GM18907 (cell line): ENCODE data around the gene ACTR8.
"Not testable (repeated sequence)": the region's sequence is repeated elsewhere in the genome, so short reads cannot be mapped to it uniquely, and the experiment has no call there.

ENCODE experiments used
- ATAC-seq: cut with Tn5 transposase; IDR thresholded peaks from one replicate; pipeline ENCODE4 v1.9.1; 2021; ENCODE audit warnings: mild to moderate bottlenecking, moderate library complexity; ENCODE audit not compliant: unreplicated experiment

ACTR8 gene, protein sequence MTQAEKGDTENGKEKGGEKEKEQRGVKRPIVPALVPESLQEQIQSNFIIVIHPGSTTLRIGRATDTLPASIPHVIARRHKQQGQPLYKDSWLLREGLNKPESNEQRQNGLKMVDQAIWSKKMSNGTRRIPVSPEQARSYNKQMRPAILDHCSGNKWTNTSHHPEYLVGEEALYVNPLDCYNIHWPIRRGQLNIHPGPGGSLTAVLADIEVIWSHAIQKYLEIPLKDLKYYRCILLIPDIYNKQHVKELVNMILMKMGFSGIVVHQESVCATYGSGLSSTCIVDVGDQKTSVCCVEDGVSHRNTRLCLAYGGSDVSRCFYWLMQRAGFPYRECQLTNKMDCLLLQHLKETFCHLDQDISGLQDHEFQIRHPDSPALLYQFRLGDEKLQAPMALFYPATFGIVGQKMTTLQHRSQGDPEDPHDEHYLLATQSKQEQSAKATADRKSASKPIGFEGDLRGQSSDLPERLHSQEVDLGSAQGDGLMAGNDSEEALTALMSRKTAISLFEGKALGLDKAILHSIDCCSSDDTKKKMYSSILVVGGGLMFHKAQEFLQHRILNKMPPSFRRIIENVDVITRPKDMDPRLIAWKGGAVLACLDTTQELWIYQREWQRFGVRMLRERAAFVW

DNA sequence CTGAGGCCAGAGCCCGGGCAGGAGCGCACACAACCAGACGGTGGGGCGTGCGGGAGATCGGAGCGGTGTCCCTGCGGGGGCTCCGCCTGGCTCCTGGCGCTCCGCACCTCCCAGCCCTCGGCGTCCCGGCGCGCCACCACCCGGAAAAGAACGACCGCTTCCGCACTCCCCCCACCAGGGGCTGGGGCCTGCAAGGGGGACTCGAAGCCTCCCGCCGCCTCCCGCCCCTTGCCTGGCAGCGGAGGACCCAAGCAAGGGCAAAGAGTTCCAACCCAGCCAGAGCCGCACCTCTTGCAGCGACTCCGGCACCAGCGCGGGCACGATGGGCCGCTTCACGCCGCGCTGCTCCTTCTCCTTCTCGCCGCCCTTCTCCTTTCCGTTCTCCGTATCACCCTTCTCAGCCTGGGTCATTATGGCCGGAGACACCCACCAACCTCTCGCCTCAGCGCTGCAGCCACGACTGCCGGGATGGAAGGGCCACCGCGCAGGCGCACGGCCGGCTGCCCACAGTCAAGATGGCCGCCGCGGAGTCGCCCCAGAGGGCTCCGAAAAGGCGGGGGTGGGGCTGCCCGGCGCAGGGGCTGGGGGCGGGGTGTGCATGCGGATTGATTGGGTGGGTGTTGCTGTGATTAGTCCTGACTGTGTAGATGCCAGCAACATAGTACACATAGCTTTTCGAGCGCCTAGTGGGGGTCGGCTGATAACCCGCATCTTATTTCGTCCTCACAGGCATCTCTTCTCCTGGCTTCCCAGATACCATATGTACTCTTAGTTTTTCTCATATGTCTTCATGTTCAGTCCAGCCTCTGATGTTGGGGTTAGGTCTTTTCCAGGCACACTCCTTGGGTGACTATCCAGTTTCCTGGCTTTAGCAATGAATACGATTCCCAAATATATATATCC, at the start of gene ACTR8:
ACTR8 (minus strand) TSS at position 462 of the 903 bp plus-strand sequence; CDS start at position 411, 51 bp downstream.
- peak; percentile 75 for ATAC-seq

GRCh38 chr3:53927208-53927872, 45.4 kb upstream of the ACTR8 start:
- not testable (repeated sequence) for ATAC-seq

DNA sequence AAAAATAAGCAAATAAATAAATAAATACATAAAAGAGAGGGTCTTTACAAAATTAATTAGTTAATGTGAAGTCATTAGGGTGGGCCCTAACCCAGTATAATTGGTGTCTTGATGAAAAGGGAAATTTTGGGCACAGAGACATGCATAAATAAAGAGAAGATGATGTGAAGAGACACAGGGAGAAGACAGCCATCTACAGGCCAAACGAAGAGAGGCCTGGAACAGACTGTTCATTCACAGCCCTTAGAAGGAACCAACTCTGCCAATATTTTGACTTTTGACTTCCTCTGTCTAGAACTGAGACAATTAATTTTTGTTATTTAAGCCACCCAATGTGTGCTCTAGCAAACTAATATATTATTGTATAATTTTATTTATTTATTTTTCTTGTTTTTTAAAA, 39.3 kb upstream of the ACTR8 start:
- no peak for ATAC-seq

GRCh38 chr3:53919741-53920140, 37.8 kb upstream of the ACTR8 start:
- ATAC-seq, result no peak

DNA sequence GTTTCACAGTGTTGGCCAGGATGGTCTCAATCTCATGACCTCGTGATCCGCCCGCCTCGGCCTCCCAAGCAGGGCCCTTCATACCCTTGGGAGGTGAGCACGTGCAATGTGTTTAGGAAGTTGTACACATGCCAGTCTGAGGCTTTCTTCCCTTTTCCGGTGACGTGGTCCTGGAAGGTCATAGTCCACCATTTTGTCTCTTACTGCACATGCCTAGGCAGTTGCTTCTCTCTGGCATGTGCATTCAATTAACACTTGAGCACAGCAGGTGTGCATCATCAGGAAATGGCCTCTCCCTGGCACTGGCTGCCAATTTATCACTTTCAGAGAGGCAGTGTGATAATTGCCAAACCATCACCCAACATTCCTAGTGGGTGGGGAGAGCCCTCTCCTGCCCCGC, 31.4 kb upstream of the ACTR8 start:
- ATAC-seq, result no peak

GRCh38 chr3:53902711-53903110, 20.8 kb upstream of the ACTR8 start:
- no peak for ATAC-seq

DNA sequence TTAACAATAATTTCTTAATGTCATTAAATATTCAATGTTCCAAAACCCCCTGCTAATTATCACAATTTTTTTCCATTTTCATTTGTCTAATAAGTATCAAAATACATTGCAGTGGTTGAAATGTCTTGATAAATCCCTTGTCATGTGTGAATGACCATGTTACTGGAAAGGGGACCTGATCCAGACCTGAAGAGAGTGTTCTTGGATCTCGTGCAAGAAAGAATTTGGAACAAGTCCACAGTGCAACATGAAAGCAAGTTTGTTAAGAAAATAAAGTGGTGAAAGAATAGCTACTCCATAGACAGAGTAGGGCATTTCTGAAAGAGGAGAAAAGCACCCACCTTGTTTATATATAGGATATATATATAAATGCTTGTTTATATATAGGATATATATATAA, 20.1 kb upstream of the ACTR8 start:
- no peak for ATAC-seq

DNA sequence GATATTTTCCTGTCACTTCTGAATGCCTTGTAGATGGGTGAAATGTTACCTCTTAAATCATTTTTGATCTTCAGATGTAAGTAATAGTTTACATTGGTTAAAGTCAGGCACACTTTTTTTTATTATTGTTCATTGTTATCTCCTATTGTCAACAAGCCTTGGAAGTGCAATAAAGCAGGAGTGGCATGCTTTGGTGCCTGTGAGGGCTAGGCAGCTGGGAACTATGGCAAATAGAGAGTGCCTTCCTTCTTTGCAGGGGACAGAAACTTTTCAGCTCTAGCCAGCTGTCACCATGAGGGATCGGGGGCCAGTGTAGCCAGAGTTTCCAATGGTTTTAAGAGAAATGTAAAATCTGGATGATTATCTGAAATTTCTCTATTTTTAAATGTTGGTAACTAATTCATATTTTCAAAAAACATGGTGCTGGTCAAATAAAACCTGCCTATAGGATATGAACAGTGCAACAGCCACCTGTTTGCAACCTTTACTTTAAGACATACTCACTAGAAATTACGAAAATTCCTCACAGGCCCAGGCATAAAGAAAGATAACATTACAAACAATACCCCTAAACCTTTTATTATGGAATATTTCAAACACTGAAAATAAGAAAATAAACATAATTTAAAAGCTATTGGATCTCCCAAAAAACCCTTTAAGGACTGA, 18.8 kb upstream of the ACTR8 start:
- ATAC-seq, result no peak

- ATAC-seq, result no peak
These were observed 17.8 kb upstream of the ACTR8 start for GRCh38 chr3:53899750-53900149.

DNA sequence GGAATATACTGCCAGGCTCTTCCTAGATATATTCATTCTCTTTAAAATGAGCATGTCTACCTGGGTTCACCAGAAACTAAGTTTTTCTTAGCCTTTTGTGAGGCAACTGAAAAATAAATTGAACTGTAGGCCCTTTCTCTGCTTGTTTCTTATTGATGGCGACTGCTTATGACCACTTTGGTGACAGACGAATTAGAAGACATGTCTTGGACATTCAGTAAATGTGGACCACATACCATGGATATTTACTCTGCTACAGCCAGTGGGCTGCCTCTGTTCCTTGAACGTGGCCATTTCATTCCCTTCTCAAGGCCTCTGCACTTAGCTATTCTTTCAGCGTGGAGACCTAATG, 10.3 kb upstream of the ACTR8 start:
- ATAC-seq, result no peak

- peak; percentile 96 for ATAC-seq
These were observed 9.7 kb upstream of the ACTR8 start, which contains the start of gene SELENOK for GRCh38 chr3:53891497-53892285. TSS of gene SELENOK (minus strand) at chr3:53891859.

DNA sequence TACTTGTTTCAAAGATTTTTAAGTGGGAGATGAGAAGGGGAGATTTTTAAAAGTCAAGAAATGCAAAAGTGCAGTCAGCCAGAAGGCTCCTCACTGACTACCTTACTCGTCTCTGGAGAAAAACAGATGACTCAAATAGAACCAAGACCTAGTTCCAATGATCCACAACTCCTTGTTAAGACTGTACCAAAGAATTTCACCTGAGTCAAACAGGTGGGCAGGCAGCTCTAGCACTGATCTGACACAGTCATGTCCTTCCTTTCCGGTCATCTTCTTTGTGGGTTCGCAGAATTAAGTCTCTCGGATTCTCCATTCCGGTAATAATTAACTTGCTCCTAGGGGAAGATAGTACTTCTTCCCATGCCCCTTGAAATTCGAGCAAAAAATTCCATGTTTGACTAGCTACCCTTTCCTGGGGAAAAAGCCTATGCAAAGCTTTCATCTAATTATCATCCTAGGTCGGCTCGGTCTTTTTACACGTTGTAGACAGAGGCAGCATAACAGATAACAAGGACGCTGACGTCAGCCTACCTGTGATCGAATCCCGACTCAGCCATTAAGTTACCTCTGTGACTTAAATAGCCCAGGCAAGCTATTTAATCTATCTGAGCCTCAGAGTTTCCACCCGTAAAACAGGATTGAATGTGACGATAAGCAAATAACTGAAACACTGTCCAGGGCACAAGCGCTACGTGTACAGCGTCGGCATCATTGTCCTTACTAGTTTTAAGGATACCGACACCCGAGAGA, 8.9 kb upstream of the ACTR8 start:
- no peak for ATAC-seq

GRCh38 chr3:53888232-53888631, 6.3 kb upstream of the ACTR8 start:
- no peak for ATAC-seq

DNA sequence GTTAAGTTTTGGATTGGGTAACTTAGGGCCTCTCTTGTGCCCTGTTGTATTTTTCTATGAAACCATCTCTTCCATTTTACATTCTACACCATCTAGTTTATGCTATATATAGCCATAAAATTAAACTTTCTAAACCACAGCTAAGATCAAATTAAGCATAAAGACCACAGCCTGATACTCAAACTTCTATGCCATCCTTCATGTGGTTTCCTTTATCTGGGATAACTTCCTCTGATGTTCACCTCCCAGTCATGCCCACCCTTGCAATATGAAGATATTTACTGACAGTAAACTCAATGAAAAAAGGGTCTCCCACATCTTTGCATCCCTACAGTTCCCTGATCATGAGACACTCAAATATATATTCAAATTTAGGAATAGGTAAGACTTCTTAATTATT, 5.5 kb upstream of the ACTR8 start:
- ATAC-seq, result no peak

GRCh38 chr3:53885239-53885638, 3.3 kb upstream of the ACTR8 start:
- no peak for ATAC-seq

DNA sequence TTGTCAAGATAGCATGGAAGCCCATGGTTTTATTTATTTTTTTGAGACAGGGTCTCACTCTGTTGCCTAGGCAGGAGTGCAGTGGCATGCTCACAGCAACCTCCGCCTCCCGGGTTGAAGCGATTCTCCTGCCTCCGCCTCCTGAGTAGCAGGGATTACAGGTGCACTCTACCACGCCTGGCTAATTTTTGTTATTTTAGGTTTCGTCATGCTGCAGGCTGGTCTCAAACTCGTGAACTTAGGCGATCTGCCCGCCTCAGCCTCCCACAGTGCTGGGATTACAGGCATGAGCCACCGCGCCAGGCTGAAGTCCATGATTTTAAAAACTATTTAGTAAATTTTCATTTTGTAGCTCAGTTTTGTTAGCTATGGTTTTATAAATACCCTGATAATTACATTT, 2.7 kb upstream of the ACTR8 start:
- ATAC-seq, result no peak

- no peak for ATAC-seq
These were observed 1.1 kb upstream of the ACTR8 start for GRCh38 chr3:53883008-53883407.

DNA sequence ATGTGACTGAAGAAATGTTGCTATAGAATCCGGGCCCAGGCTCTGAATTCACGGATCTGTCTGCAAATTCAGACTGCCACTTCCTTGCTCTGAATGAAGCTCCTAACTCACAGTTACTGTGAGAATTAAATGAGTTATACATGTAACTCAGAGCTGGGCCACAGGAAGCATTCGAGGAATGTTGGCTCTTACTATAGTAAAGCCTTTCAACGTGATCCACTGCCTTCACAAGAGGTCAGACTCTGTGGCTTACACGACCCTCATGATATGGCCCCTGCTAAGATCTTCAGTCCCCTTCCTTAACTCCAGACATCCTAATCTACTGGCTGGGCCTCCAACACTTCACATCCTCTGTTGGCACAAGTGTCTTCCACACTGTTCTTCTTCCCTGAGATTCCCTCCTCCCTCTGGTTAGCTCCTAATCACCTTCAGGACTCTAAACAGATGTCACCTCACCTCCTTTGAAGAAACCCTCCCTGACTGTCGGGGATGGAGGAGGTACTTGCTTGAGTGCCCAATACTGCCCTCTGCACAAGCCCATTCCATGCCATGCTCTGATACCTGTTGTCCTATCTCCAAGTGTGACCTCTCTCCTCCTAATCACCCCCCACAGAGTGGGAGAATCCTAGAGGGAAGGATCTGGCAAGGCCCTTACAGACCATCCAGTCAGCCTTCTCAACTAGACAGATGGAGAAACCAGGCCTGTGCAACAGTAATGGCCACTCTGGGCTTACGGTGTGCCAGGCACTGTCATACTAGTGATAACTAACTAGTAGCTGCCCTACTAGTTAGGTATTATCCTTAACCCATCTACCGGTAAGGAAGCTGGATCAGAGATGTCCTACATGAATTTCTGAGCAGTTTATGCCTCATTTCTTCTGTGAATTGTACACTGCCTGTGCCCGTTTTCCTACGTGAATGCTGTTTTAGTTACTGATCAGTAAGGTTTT, 1.3 kb downstream of the ACTR8 start:
- ATAC-seq, result no peak
